ENCODE data around the gene KCNH6.

The KCNH6 gene

DNA sequence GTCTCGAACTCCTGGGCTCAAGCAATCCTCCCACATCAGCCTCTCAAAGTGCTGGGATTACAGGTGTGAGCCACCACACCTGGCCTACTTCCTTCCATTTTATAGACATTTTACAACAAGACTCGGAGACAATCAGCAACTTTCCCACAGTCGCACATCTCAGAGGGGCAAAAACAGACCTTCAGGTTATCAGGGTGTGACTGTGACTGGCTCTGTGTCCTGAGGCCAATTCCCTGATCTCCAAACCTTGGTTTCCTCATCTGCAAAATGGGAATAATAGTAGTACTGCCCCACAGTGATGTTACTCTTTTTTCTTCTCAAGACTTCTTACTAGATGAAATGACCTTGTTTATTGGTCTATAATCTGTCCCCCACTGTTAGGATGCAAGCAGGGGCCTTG is 10.8 kb upstream of the KCNH6 start:
- DNase-seq = no peak

DNA sequence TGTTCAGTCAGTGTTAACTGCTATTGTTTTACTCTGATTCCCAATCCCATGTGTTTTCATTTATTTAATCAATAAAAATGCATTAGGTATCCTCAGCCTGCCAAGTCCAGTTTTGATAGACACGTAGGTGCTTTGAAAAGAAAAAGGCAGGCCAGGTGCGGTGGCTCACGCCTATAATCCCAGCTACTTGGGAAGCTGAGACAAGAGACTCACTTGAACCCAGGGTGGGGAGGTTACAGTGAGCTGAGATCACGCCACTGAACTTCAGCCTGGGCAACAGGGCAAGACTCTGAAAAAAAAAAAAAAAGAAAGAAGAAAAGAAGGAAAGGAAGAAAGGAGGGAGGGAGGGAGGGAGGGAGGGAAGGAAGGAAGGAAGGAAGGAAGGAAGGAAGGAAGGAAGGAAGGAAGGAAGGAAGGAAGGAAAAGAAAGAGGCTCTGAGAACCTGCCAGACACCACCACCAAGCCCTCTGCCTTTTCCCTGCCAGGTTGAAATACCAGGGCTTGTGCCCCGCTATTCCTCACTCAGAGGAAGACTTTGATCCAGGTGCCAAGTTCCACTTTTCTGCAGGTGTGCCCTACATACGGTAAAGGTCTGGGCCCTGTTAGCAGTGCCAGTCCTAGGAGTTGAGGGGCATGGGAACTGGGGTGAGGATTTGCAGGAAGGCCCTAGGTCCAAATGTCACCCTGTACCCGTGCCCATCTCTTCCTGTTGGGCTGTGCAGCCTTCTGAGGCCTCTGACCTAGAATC is 10.1 kb upstream of the KCNH6 start:
- no peak for DNase-seq

DNA sequence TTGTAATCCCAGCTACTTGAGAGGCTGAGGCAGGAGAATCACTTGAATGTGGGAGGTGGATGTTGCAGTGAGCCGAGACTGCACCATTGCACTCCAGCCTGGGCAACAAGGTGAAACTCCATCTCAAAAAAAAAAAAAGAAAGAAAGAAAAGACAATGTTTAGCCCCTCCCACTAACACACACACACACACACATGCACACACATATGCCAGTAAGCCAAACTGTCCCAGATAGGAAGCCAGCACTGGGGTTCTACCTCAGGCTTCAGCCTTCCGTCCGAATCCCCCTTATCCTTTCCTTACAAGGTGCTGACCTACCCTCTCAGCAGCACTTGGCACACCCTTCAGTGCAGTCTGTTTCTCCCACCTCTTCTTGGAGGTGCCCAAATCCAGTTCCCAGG is 8.7 kb upstream of the KCNH6 start:
- no peak for DNase-seq

DNA sequence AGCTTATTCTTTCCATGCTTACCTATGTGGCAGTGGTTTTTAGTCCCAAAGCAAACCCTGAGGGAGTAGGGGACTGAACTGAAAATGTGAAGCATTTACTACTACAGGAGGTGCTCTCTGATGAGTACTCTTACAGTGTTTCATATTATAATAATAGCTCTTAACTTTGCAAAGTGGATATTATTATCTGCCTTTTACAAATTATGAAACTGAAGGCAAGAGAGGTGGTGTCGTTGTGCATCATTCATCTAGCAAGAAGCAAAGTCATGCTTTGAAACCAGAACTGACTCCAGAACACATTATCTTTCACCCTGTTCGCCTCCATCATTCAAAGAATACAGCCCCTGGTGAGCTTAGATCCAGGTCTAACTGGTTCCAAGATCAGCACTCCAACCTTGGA is 8.2 kb upstream of the KCNH6 start:
- DNase-seq = no peak

DNA sequence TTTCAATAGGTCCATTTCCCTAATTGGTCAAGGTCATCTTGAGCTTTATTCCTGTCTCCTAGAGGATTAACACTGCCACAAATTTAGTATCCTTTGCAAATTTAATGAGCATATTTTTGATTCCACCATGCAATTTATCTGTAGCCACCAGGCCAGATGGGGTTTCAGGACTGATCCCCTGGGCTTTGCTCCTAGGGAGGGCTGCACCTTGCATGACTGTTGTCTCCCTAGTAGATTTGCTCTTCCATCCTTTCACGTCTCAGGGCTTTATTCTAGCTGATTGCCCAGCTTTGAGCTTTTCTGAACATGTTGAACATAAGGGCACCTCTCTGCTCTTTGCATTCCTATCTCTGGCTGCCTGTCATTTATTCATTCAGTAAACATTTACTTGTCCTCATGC is 7.7 kb upstream of the KCNH6 start:
- no peak for DNase-seq

DNA sequence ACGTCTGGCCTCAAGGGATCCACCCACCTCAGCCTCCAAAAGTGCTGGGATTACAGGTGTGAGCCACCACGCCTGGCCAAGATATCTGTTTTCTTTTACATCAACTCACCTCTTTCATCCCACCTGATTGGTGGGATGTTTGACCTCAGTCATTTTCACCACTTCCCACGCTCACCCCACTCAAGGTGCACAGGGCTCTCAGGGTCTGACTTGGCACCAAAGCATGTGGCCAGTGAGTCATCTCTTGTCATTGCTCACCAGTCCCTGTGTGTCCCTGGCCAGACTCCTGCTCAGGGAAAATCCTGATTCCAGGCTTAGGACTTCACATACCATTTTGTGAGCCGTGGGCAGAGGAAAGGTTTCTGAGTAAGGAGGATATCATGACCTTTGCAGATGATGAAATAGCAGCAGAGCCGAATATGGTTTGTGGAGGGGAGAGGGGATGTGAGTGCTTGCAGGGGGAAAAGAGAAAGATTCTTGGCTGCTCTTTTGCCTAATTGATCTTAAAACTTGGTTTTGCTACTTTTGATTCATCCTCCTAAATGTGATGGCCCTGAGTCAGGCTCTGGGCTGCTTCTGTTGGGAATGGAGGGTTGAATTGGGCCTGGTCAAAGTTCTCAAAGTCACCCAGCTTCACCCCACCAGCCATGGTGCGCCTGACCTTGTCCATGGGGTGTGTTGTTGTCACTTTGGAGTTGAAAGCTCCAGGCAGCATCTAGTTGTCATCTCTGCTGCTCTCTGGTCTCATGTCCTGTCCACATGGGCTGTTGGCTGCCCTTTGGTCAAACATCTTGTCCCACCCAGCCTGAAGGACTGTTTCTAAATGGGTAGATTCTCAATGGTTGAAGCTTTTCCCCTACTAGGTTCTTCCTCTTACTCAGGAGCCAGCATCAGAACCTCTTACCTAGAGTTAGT is 6.0 kb upstream of the KCNH6 start:
- DNase-seq = no peak

DNA sequence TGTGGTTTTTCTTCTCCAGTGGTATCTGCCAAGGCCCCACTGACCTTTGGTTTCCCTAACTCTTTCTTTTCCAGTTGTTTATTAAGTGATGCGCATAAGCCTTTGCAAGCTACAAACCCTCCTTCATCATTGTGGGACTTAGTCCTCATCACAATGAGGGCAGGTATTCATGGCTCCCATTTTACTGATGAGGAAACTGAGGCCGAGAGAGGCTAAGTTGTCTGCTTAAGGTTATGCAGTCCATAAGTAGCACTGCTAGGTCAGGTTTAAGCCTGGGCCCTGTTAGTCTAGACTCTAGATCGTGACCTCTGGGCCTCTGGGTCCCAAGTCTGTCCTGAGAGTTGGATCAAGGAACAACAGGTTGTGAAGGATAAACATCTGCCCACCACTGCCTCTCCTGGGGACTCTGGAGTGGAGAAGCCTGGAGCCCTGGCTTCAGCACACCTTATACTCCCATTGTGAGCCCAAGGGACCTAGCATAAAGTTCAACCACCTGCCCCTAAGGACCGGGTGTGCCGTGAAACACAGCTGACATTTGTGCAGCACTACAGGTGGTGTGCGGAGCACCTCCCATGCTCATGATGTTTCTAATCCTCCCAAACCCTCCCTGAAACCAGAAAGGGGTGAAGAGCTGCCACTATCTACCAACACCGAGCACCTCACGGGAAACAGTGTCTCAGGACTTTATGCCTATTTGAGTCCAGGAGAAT is 5.2 kb upstream of the KCNH6 start:
- no peak for DNase-seq

DNA sequence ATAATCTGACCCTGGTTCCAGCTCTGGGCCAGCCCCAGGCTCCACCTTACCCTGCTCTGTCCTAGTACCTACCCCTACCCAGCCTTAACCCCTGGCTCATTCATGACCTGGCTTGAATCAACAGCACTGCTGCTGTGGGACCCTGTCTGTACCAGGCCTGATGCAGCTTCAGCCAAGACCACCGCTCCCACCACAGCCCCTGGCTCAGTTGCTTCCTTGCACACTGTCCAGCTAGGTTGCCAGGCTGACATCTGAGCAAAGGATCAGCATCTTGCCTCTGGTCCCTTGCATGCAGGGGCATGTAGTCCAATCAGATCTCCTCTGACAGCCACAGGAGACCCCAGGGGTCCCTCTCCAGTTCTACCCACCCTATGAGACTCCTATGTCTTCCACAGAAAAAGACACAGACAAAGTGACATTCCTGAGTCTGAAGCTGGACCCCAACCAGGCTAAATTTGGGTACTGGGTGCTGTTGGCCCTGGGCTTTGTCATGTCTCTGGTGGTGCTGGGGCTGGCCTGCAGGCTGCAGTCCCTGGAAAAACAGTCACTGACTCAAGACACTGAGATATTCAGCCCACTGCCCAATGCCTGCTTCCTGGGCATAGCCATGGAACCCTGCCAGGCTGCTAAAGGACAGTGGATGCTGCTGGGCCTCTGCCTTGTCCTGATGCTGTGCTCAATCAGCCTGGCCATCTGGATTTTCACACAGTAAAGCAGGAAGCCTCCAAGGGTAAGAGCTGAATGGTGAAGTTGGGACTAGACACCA is 3.9 kb upstream of the KCNH6 start:
- DNase-seq = no peak

DNA sequence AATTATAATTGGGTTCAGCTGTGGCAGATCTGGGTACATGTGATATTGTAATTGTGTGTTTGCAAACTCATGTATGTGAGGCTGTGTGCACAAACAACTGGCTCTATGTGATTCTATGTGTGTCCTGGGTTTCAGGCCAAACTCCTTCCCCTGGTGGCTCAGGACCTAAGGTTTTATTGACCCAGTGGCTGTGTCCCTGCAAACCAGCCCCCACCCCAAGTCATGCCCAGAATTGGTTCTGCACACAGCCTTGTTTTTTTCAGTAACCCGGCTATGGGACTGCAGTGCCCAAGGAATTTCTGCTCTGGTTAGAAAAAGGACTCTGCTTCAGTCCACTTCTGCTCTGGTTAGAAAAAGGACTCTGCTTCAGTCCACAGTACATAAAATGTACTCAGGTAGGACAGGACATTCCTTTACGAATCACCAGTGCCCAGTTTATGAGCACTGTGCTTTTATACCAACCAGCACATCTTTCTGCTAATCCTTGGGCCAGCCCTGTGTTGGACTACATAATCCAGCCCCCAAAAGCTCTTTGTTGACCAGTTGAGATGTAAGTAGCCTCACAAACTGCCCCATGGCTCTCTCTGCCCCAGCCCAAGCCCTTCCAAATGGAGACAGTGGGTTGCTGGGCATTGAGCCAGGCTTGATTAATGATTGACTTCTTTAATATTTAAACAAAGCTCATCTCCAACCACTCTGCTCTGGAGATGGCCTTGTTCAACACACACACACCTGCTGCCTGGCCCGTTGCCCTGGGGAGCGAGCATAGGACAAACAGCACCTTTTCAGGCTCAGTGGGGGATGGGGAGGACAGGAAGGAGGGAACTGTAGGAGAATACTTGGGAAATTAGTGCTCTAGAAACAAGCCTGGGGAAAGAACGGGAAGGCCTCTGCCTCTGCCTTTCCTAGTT is 2.9 kb upstream of the KCNH6 start:
- no peak for DNase-seq

DNA sequence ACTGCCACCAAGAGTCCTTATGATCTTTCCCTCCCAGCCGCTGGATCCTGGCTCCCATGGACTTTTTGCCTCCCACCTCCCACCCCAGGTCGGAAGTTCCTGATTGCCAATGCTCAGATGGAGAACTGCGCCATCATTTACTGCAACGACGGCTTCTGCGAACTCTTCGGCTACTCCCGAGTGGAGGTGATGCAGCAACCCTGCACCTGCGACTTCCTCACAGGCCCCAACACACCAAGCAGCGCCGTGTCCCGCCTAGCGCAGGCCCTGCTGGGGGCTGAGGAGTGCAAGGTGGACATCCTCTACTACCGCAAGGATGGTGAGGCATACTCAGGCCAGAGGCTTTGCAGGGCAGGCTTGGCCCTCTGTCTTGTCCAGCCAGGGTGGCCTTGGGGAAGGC is 893 bp downstream of the KCNH6 start:
- no peak for DNase-seq

DNA sequence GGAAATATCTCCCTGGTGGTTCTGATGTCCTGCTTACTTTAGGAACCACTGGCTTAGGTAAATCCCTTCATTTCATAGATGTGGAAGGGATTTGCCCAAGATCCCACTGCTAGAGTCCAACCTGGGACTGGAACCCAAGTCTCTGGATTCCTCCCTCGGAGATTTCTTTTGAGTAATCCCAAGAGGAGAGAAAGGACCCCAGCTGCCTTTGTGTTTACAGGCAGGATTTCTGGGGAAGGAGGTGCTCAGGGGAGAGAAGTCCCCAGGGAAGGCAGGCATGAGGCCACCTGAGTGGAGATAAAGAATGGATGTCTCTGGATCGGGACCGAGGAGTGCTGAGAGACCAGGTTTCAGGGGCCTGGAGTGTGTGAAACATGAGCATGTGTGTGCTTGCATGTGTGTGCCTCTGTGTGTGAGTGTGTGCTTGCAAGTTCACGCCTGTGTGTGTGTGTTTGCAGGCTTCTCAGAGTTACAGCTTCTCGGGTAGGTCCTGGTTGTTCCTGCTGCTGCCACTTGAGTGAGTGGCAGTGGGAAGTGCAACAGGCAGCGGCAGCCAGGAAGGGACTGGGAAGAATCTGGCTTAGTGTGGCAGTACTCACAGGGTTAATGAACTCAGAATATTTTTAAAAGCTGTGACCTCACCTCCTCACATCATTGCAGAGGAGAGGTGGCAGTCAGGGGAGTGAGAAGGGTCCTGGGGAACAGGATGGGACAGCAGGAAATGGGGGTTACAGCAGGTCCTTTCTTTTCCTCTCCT is 2.2 kb downstream of the KCNH6 start:
- DNase-seq = no peak

DNA sequence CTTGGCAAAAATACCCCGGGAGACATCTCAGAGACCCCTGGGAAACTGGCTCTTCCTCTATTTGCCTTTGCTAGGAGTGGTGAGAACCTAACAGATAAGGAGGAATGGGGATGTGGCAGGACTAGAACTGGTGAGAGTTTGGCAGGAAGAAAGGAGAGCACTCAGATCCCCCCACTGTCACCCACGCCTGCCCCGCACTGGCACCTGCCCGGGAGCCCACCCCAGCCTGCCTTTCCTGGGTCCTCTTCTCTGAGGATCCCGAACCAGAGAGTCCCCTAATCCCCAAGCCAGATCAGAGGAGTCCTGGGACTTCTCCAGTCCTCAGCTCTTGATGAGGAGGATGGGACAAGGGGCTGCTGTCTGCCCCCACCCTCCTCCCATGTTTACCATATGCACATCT is 3.7 kb downstream of the KCNH6 start:
- DNase-seq = no peak

DNA sequence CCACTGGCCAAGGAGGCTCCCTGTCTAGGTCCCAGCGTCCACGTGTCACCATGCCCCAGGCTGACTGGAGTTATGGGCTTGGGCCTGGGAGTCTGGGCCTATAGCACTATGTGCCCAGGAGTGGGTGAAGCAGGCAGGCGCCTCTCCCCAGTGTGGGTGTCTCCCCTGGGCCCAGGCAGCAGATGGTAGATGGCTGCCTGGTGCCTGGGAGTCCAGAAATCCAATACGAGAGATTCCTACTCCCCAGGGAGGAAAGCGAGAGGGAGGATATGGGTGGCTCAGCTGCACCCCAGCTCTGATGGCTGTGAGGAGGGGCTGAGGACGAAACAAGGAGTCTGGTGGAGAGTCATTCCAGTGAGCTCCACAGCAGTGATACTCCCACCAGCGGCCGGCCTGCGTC is 5.0 kb downstream of the KCNH6 start:
- DNase-seq = no peak

DNA sequence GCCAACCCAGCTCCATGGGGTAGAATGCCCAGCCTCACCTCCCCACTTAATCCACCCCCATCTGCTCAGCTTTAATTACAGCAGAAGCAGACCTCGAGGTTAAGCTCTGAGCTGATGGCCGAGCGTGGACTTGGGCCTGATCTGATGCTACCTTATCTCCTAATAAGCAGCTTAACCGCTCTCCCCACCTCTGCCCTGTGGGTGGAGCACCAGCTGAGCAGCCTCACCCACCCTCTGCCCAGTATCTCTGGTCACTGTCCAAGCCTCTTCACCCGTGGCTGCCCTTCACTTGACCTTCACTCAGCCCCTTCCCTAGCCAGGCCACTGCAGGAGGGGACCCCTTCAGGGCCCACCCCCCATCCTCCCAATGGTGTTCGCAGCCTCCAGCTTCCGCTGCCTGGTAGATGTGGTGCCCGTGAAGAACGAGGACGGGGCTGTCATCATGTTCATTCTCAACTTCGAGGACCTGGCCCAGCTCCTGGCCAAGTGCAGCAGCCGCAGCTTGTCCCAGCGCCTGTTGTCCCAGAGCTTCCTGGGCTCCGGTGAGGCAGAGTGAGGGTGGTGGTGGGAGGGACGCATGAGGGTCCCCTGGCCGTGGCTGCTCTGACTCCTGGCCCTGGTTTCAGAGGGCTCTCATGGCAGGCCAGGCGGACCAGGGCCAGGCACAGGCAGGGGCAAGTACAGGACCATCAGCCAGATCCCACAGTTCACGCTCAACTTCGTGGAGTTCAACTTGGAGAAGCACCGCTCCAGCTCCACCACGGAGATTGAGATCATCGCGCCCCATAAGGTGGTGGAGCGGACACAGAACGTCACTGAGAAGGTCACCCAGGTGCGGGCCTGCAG is 6.8 kb downstream of the KCNH6 start:
- no peak for DNase-seq

DNA sequence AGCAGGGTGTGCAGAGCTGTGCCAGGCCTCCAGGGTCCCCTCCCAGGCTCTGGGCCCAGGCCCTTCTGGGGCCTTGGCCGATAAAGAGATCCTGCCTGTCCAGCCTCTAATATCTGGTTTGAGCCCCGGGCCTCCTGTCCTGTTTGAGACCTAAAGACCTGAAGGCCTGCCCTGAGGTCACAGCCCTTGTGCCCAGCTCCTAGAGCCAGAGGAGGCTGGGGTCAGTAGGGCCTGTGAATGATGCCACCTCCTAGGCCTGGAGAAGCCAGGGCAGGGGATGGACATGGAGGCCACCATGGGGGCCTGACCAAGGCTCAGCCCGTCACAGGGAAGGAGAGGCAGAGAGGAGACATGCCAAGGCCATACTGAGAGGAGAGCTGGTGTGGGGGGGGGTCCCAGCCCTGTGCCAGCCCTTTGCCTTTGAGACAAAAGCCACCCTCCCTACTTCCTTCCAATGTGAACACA is 7.4 kb downstream of the KCNH6 start:
- DNase-seq = no peak

DNA sequence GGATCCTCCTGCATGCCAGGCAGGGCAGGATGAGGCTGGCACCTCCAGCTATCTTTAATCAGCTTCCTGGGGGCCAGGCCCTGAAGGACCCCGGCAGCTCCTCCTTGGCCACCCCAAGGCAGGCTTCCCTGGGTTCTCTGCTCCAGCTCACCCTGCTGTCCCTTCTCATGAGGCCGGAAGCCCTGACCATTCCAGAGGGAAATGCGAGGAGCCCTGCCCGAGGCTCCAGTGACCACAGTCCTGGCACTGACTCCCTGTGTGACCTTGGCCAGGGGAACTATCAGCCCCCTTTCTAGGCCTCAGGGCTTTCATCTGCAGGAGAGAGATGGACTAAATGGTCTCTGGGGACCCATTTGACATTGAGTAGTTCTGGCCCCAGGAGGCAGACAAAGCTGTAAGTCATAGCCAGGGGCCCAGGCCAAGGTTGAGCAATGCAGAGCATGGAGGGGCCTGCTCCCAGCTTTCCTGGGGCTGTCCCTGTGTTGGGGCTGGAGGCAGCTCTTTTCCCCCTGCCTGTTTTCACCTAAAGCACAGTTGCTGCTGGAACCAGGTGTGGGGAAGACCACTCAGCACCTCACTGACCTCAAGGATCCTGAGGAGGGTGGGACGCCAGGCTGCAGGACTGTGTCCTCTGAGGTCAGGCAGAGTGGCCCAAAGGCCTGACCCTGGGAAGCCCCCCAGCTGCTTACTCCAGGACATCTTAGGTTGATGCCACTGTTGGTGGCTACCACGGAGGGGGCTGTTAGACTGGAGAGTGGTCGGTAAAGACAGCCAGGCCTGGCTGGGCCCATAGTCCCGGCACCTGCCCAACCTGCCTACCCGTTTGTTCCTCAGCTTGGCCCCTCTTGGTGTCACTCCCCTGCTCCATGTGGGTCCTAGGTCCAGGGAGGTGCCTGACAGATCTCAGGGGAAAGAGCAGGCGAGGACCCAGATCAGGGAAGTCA is 8.1 kb downstream of the KCNH6 start:
- no peak for DNase-seq

DNA sequence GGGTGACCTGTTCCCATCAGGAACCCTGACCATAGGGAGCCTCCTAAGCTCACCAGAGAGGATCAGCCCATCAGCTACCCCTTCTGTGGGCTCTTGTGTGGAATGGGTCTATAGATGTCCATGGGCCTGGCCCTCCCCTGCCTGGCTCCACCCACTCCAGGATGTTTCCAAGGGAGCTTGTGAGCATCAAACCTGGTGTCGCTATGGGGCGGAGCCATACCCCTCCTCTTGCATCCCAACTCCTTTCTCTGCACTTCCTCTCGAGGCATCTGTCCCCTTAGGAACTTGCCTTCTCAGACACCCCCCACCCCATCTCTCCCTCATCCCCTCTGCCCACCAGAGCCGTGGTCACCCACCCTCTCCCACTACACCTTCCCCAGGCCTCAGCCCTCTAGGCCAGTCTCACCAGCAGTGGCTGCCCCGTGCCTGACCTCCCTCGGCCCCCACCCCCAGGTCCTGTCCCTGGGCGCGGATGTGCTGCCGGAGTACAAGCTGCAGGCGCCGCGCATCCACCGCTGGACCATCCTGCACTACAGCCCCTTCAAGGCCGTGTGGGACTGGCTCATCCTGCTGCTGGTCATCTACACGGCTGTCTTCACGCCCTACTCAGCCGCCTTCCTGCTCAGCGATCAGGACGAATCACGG is 10.4 kb downstream of the KCNH6 start:
- DNase-seq = no peak
